Endothelial cell of hepatic sinusoid (primary cell): ENCODE measurements around the gene ARHGEF12.

Experiments used
- in situ Hi-C: cut with HindIII; loops from 2 replicates; pipeline ENCODE4 v1.10.0; 2017; ENCODE audit warnings: low sequenced_read_pairs

ARHGEF12 gene

DNA sequence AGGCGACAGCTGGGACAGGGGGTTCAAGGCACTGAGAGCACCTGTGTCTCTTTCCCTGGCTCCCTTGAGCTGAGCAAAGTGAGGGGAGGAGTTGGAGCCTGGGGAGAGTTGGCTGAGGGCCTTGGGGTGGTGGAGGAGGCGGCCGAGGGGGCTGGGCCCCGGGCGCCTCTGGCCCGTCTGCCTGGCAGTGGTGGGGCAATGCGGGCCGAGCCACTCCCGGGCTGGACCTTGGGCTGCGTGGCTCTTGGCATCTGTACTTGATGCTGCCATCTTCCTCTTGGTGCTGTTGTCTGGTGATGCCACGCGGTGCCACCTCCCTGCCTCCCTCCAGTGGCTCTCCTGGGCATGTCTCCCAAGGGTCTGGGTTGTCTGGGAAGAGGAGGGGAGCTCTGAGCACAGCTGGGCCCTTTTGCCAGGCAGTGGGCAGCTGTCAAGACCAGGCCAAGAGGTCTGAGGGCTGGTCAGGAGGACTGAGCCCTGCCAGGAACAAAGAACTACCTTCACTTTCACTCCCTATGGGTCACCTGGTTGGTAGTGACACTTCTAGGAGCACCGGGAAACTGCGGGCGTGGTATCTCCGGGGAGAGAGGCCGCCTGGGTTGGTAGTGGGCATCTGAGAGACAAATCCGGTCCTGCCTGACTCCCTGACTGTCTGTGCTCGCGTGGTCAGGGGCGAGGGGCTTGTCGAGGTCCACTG, 176.7 kb downstream of the ARHGEF12 start:
- in situ Hi-C loops, result no loop called here

GRCh38 chr11:120513436-120514315, 177.5 kb downstream of the ARHGEF12 start:
- in situ Hi-C loops, result no loop called here

GRCh38 chr11:120514541-120515121, 178.4 kb downstream of the ARHGEF12 start:
- in situ Hi-C loops, result no loop called here

GRCh38 chr11:120515186-120515723, 179.0 kb downstream of the ARHGEF12 start:
- in situ Hi-C loops, result no loop called here

DNA sequence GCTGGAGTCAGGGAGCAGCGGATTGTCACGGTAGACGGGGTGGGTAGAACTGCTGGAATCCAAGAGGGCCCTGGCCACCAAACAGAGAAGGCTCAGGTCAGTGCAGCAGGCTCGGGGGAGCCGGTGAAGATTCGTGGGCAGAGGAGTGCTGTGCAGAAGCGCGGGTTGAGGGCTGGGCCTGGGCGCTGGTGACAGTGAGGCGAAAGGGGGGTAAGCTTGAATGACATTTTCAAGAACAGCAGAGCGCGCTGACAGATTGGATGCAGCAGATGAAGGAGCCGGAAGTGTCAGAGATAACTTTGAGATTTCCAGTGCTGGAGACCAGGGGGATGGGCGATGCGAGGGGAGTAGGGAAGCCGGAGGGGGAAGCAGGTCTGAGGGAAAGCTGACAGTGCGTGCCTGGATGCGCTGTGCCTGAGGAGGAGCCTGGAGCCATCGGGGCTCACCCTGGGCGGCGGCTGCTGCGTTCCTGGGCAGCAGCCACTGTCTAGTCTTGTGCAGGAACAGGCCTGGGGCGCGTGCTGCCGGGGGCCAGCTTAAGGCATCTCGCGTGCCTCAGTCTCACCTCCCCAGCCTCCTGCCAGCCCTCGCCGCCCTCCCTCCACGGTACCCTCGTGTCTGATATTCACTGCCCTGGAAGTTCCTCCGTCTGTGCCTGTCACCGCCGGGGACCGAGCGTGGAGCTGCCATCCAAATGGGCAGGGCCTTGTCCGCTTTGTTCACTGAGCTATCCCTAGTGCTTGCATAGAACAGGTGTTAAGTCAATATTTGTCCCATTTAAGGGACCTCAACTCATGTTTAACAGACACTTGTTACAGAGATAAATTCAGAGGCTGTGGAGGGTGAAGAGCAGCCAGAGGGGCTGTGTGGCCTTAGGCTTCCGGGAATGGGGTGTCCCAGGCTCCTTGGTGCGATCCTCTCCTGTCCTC, 180.5 kb downstream of the ARHGEF12 start:
- in situ Hi-C loops, result no loop called here

DNA sequence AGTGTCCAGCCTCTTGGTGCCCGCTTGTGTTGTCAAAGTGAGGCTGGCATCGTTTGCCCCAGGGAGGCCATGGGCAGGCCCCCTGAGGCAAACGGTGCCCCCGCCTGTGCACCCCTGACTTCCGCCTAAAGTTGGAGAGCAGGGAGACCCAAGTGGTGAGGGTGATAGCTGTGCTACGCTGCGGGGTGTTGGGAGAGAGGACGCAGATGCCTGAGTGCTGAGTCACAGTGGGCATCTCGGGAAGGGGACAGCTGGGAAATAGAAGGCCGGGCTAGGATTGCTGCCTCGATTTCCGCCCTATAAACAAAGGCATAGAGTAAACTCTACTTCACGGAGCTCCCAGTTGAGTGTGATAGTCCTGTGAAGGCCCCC, 181.2 kb downstream of the ARHGEF12 start:
- in situ Hi-C loops, result no loop called here

DNA sequence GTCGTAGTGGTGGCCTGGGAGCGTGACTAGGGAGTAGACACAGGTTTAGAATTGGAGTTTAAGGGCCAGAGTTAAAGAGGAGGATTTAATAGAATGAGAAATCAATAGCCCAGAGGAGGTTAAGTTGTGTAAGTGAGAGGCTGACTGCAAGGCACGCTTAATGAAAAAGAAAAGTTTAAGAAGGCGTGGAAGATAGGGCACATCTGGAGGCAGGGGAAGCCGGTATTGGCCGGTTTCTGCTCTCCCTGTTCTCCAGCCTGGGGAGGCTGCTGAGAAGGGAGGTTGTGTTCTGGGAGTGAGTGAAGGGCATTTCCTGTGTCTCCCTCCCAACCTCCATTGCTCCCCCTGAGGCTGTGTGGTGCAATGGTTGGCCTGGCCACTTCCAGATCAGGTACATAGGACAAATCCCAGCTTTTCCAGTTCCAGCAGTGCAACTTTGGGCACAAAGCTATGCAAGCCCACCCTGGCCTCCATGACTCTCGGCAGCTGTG, 181.6 kb downstream of the ARHGEF12 start:
- in situ Hi-C loops, result no loop called here

DNA sequence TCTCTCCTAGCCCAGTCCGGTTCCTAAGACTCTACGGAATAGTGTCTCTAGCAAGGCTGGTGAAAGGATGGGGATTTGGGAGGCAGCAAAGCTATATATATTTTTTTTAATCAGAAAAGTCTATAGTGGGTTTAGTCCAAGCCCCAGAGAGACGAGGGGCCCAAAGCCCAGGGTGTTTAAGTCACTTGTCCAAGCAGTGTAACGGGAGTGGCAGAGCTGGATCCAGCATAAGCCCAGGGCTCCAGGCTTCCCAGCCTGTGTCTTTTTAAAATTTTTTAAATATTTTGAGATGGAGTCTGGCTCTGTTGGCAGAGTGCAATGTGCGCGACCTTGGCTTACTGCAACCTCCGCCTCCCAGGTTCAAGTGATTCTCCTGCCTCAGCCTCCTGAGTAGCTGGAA, 182.1 kb downstream of the ARHGEF12 start:
- in situ Hi-C loops, result no loop called here

DNA sequence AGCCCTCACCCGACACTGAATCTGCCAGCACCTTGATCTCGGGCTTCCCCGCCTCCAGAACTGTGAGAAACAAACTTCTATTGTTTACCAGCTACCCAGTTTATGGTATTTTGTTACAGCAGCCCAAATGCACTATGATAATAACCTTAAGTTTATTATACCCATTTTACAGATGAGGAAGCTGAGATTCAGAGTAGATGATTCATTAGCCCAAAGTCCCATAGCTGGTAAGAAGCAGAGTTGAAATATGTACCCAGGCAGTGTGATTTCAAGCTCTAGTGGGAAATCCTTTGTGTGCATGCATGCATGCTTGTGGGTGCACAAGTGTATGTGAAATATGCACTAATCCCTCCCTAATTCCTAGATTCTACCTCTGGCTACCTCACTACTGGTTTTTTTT, 183.3 kb downstream of the ARHGEF12 start:
- in situ Hi-C loops, result no loop called here

- in situ Hi-C loops, result no loop called here
Measured at GRCh38 chr11:120520091-120520822, 184.0 kb downstream of the ARHGEF12 start.

DNA sequence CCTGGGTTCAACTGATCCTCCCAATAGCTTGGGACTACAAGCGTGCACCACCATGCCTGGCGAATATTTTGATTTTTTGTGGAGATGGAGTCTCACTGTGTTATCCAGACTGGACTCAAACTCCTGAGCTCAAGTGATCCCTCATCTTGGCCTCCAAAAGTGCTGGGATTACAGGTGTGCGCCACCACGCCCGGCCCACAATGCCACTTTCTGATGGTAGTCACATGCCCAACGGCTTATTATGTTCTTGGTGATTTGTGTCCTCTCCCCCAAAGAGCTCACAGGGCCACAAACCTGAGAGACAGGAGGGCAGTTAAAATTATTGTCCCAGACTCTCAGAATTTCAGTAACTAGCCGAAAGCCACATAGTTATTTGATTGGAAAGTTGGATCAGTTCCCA, 185.0 kb downstream of the ARHGEF12 start:
- in situ Hi-C loops, result no loop called here

DNA sequence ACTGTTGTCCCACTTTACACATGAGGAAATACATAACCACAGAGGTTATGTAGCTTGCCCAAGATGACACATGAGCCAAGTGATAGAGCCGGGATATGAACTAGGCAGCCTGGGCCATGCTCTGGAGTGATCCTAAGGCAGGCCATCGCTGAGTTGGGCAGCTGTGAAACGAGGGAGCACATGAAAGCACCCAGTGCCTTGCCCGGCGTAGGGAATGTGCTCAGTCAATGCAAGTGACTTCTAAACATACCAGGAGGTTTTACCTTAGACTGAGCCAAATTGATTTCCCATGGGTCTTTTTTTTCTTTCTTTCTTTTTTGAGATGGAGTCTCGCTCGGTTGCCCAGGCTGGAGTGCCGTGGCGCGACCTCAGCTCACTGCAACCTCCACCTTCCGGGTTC, 185.8 kb downstream of the ARHGEF12 start:
- in situ Hi-C loops, result no loop called here

GRCh38 chr11:120522736-120523135, 186.5 kb downstream of the ARHGEF12 start:
- in situ Hi-C loops, result no loop called here

GRCh38 chr11:120523196-120523595, 187.0 kb downstream of the ARHGEF12 start:
- in situ Hi-C loops, result no loop called here

GRCh38 chr11:120524536-120525085, 188.4 kb downstream of the ARHGEF12 start:
- in situ Hi-C loops, result no loop called here

GRCh38 chr11:120525261-120526171, 189.3 kb downstream of the ARHGEF12 start:
- in situ Hi-C loops, result no loop called here

DNA sequence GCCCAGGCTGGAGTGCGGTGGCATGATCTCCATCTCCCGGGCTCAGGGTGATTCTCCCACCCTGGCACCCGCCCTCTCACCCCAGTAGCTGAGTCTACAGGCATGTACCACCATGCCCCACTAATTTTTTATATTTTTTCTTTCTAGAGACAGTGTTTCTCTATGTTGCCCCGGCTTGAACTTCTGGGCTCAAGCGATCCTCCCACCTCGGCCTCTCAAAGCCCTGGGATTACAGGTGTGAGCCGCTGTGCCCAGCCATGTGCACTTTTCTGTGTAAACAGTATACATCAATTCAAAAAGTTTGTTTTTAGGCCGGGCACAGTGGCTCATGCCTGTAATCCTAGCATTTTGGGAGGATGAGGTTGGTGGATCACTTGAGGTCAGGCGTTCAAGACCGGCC, 190.0 kb downstream of the ARHGEF12 start:
- in situ Hi-C loops, result no loop called here

- in situ Hi-C loops, result no loop called here
Measured at GRCh38 chr11:120527111-120527761, 191.0 kb downstream of the ARHGEF12 start.
